ENCODE data around the gene PRPF6.

The PRPF6 gene

DNA sequence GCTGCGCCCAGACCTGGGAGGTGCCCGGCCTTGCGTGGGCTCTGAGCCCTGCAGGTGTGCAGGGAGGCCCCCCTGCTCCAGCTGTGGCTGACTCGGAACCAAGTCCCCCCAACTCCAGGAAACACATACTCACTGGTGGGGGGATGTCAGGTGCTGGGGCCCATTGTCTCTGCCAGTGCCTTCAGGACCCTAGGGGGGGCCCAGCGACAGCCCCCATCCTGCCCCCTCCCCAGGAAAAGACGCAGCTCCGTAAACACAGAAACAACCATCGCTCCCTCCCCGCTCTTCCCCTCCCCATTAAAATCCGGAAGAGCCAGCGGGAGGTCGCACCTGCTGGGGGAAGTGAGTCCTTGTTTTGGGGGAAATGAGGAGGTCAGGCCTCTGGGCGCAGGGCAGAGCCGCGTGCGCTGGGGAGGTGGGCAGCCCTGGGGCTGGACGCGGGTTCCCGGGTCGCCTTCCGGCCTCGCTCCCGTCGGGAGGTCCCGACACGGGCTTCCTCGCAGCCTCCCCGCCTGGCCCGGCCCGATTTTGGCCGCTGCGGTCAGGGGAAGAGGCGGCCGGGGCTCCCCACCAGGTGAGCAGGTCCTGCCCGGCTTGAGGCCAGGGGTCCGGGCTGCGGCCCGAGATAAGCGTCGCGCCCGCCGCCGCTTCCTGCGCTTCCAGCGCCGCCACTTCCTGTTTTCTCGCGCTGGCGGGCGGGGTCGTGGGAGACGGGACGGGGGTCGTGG, 61.3 kb downstream of the PRPF6 start:
- Histone ChIP-seq H3K79me1 (replicated peaks; ENCODE audit: low read length, poor library complexity, severe bottlenecking) (no peaks in the 10 kb centered on the region), H3K14ac (ENCODE audit: low read length in 2 of 2) (peak overlapping the region in 1 of 2 experiments; percentile 79), H3K4me1 (ENCODE audit: control insufficient read depth, insufficient read depth, low read depth, low read length) (peaks cover 45% of the 10 kb centered on the region), H3K27me3 (ENCODE audit: control insufficient read depth in 1 of 2, insufficient read depth in 1 of 2, low read length in 2 of 2) (peaks cover 47 to 71% of the 10 kb centered on the region in 2 experiments), H3K23ac (ENCODE audit: low read length in 2 of 2) (peak overlapping the region in 1 of 2 experiments; percentile 60), H3K4ac (ENCODE audit: low read depth in 1 of 2, low read length in 2 of 2) (peak overlapping the region in 1 of 2 experiments; percentile 15), H3K27ac (ENCODE audit: low read length, poor library complexity, severe bottlenecking) (no peak overlapping the region), H2BK15ac (ENCODE audit: low read depth, poor library complexity, severe bottlenecking) (peak overlapping the region; percentile 92), H3K36me3 (ENCODE audit: control insufficient read depth in 1 of 2, insufficient read depth in 2 of 2, low read depth in 1 of 2, low read length in 2 of 2) (no peaks in the 10 kb centered on the region), H3K9me3 (ENCODE audit: control insufficient read depth, low read length) (no peaks in the 10 kb centered on the region), H3K9ac (ENCODE audit: low read length) (no peak overlapping the region), H3K18ac (ENCODE audit: low read depth in 1 of 2, low read length in 2 of 2) (peak overlapping the region; percentile 75 to 79), H4K8ac (ENCODE audit: low read length) (peak overlapping the region; percentile 91), H3K4me2 (ENCODE audit: low read length, poor library complexity, severe bottlenecking) (peak overlapping the region; percentile 70), H3K4me3 (ENCODE audit: insufficient read depth in 1 of 2, low read depth in 1 of 2, low read length in 2 of 2) (peak overlapping the region in 1 of 2 experiments; percentile 49), H2BK5ac (ENCODE audit: low read depth, low read length, poor library complexity, severe bottlenecking) (peak overlapping the region; percentile 11), H4K91ac (ENCODE audit: low read length) (peak overlapping the region; percentile 53), H2BK120ac (ENCODE audit: low read depth, low read length) (peak overlapping the region; percentile 37), H2BK12ac (ENCODE audit: low read length in 2 of 2) (peak overlapping the region in 1 of 2 experiments; percentile 67), H2AFZ (ENCODE audit: low read depth, low read length) (peak overlapping the region; percentile 29), H2AK5ac (ENCODE audit: low read length, severe bottlenecking) (no peak overlapping the region)
- 5% methylated on average over 28 of the region's 55 CpGs for WGBS
- DNase-seq, result no peak

DNA sequence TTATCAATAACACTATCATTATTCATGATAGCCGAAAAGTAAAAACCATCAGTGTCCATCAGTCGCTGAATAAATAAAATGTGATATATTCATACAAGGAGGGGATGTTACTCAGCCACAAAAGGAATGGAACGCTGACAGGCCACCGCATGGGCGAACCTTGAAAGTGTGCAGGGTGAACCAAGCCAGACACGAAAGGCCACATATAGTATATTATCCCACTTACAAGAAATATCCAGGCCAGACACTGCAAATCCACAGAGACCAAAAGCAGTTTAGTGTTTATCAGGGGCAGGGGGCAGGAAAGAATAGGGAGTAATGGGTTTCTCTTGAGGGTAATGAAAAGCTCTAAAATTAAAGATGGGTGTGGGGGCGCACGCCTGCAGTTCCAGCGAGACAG, 62.8 kb downstream of the PRPF6 start:
- H3K27me3 ChIP-seq (ENCODE audit: control insufficient read depth in 1 of 2, insufficient read depth in 1 of 2, low read length in 2 of 2), result peaks cover 48 to 68% of the 10 kb centered on the region in 2 experiments
- H3K36me3 ChIP-seq (ENCODE audit: control insufficient read depth in 1 of 2, insufficient read depth in 2 of 2, low read depth in 1 of 2, low read length in 2 of 2), result no peaks in the 10 kb centered on the region
- H3K4ac ChIP-seq (ENCODE audit: low read depth in 1 of 2, low read length in 2 of 2), result no peak overlapping the region
- no peak for DNase-seq
- no peak overlapping the region for H2BK120ac ChIP-seq (ENCODE audit: low read depth, low read length)
- H2BK5ac ChIP-seq (ENCODE audit: low read depth, low read length, poor library complexity, severe bottlenecking), result no peak overlapping the region
- H4K8ac ChIP-seq (ENCODE audit: low read length), result no peak overlapping the region
- no peak overlapping the region for H4K91ac ChIP-seq (ENCODE audit: low read length)
- no peak overlapping the region for H3K4me3 ChIP-seq (ENCODE audit: insufficient read depth in 1 of 2, low read depth in 1 of 2, low read length in 2 of 2)
- H3K4me2 ChIP-seq (ENCODE audit: low read length, poor library complexity, severe bottlenecking), result no peak overlapping the region
- H2AK5ac ChIP-seq (ENCODE audit: low read length, severe bottlenecking), result no peak overlapping the region
- H3K18ac ChIP-seq (ENCODE audit: low read depth in 1 of 2, low read length in 2 of 2), result no peak overlapping the region
- H3K4me1 ChIP-seq (ENCODE audit: control insufficient read depth, insufficient read depth, low read depth, low read length), result peaks cover 42% of the 10 kb centered on the region
- no peaks in the 10 kb centered on the region for H3K9me3 ChIP-seq (ENCODE audit: control insufficient read depth, low read length)
- no peak overlapping the region for H2AFZ ChIP-seq (ENCODE audit: low read depth, low read length)
- no peak overlapping the region for H3K9ac ChIP-seq (ENCODE audit: low read length)
- H3K27ac ChIP-seq (ENCODE audit: low read length, poor library complexity, severe bottlenecking), result no peak overlapping the region
- no peaks in the 10 kb centered on the region for H3K79me1 ChIP-seq (replicated peaks; ENCODE audit: low read length, poor library complexity, severe bottlenecking)
- 96% methylated on average over 8 of the region's 9 CpGs for WGBS
- H3K23ac ChIP-seq (ENCODE audit: low read length in 2 of 2), result no peak overlapping the region
- no peak overlapping the region for H3K14ac ChIP-seq (ENCODE audit: low read length in 2 of 2)
- no peak overlapping the region for H2BK12ac ChIP-seq (ENCODE audit: low read length in 2 of 2)
- no peak overlapping the region for H2BK15ac ChIP-seq (ENCODE audit: low read depth, poor library complexity, severe bottlenecking)

DNA sequence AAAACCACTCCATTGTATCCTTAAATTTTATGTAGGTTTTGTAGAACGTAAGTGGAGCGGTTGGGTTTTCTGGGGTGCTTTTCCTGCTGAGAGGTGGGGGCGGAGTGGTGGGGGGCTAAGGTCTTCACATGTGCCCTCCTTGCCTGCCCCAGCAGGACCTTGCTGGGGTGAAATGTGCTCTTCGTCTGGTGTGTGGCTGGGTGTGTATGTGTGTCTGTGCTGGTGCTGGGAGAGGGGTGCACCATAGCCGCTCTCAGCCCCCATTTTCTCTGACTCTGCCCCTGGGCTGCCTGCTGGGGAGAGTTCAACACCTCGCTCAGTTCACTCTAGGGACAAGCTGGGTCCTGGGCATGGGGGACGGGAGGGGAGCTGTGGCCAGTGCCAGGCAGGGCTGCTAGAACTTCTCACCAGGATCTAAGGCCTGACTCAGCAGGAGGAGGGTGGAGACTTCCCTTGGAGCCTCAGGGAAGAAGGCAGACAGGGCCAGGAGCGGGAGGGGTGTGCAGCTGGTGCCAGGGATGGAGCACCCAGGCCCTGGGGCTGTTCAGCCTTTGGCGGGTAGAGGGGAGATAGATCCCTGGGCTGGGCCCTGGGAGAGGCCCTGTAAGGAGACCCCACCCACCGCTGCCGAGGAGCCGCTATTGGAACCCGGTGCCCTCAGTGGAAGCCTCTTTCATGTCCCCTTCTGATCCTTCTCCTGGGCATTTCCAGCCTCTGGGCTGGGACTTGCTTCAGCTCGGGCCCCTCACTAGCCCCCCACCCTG, 63.7 kb downstream of the PRPF6 start:
- no peak overlapping the region for H3K4me3 ChIP-seq (ENCODE audit: insufficient read depth in 1 of 2, low read depth in 1 of 2, low read length in 2 of 2)
- WGBS, result 79% methylated on average over 12 of the region's 14 CpGs

More for the DNA sequence above, 63.7 kb downstream of the PRPF6 start:
- H3K4ac ChIP-seq (ENCODE audit: low read depth in 1 of 2, low read length in 2 of 2), result no peak overlapping the region
- H2BK12ac ChIP-seq (ENCODE audit: low read length in 2 of 2), result peak overlapping the region in 1 of 2 experiments; percentile 40
- peaks cover 49 to 61% of the 10 kb centered on the region in 2 experiments for H3K27me3 ChIP-seq (ENCODE audit: control insufficient read depth in 1 of 2, insufficient read depth in 1 of 2, low read length in 2 of 2)
- DNase-seq, result peak; percentile 50
- no peak overlapping the region for H4K91ac ChIP-seq (ENCODE audit: low read length)
- H3K9me3 ChIP-seq (ENCODE audit: control insufficient read depth, low read length), result no peaks in the 10 kb centered on the region
- H2AK5ac ChIP-seq (ENCODE audit: low read length, severe bottlenecking), result no peak overlapping the region
- H4K8ac ChIP-seq (ENCODE audit: low read length), result no peak overlapping the region
- H3K23ac ChIP-seq (ENCODE audit: low read length in 2 of 2), result peak overlapping the region in 1 of 2 experiments; percentile 70
- peaks cover 38% of the 10 kb centered on the region for H3K4me1 ChIP-seq (ENCODE audit: control insufficient read depth, insufficient read depth, low read depth, low read length)
- H3K14ac ChIP-seq (ENCODE audit: low read length in 2 of 2), result peak overlapping the region in 1 of 2 experiments; percentile 55
- H3K27ac ChIP-seq (ENCODE audit: low read length, poor library complexity, severe bottlenecking), result no peak overlapping the region
- no peak overlapping the region for H3K9ac ChIP-seq (ENCODE audit: low read length)
- H3K79me1 ChIP-seq (replicated peaks; ENCODE audit: low read length, poor library complexity, severe bottlenecking), result no peaks in the 10 kb centered on the region
- no peak overlapping the region for H2BK15ac ChIP-seq (ENCODE audit: low read depth, poor library complexity, severe bottlenecking)
- H2AFZ ChIP-seq (ENCODE audit: low read depth, low read length), result no peak overlapping the region
- H2BK120ac ChIP-seq (ENCODE audit: low read depth, low read length), result no peak overlapping the region
- H3K4me2 ChIP-seq (ENCODE audit: low read length, poor library complexity, severe bottlenecking), result no peak overlapping the region
- H3K36me3 ChIP-seq (ENCODE audit: control insufficient read depth in 1 of 2, insufficient read depth in 2 of 2, low read depth in 1 of 2, low read length in 2 of 2), result no peaks in the 10 kb centered on the region
- peak overlapping the region in 1 of 2 experiments; percentile 59 for H3K18ac ChIP-seq (ENCODE audit: low read depth in 1 of 2, low read length in 2 of 2)
- no peak overlapping the region for H2BK5ac ChIP-seq (ENCODE audit: low read depth, low read length, poor library complexity, severe bottlenecking)

Data from mesenchymal stem cell (in vitro differentiated cells and primary cell).